Measurements from ENCODE around the gene PANK4.

PANK4 gene

DNA sequence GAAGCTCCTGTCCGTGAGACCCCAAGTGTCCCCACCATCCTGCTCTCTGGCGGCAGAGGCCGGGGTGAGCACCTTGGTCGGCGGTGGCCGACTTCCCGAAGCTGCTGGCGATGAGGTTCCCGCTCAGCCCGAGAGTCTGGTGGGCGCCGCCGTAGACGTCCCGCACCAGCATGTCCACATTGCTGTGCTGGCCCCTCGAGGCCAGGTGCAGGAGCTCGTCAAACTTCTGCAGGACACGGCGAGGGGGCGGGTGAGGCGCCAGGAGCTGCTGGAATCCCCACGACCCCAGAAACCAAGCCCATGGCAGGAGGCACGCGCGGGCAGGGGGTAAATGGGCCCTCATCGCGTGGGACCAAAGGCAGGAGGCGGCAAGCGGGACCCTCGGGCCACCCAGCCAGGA, 6.7 kb downstream of the PANK4 start:
- Histone ChIP-seq H3K27ac (no peak overlapping the region), H3K9ac (no peak overlapping the region), H4K20me1 (ENCODE audit: insufficient read depth) (no peaks in the 10 kb centered on the region), H2AFZ (ENCODE audit: low read depth) (no peak overlapping the region), H3K4me1 (ENCODE audit: low read depth, poor library complexity, severe bottlenecking) (peaks cover 6% of the 10 kb centered on the region), H3K4me3 (IDR thresholded peaks at IDR 0.05; ENCODE audit: insufficient read depth, low read depth, low read length) (no peak overlapping the region), H3K36me3 (ENCODE audit: insufficient read depth) (peaks cover 13% of the 10 kb centered on the region; the same call in 1 of the 2 replicates), H3K4me2 (no peak overlapping the region), H3K27me3 (ENCODE audit: insufficient read depth, low read depth) (no peaks in the 10 kb centered on the region), H3K79me2 (ENCODE audit: insufficient read depth, low read depth) (peaks cover 27% of the 10 kb centered on the region)
- TF ChIP-seq, protein P1, sequence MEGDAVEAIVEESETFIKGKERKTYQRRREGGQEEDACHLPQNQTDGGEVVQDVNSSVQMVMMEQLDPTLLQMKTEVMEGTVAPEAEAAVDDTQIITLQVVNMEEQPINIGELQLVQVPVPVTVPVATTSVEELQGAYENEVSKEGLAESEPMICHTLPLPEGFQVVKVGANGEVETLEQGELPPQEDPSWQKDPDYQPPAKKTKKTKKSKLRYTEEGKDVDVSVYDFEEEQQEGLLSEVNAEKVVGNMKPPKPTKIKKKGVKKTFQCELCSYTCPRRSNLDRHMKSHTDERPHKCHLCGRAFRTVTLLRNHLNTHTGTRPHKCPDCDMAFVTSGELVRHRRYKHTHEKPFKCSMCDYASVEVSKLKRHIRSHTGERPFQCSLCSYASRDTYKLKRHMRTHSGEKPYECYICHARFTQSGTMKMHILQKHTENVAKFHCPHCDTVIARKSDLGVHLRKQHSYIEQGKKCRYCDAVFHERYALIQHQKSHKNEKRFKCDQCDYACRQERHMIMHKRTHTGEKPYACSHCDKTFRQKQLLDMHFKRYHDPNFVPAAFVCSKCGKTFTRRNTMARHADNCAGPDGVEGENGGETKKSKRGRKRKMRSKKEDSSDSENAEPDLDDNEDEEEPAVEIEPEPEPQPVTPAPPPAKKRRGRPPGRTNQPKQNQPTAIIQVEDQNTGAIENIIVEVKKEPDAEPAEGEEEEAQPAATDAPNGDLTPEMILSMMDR (conservative IDR thresholded peaks at IDR 0.05; ENCODE audit: low read depth, low read length) = no peak

DNA sequence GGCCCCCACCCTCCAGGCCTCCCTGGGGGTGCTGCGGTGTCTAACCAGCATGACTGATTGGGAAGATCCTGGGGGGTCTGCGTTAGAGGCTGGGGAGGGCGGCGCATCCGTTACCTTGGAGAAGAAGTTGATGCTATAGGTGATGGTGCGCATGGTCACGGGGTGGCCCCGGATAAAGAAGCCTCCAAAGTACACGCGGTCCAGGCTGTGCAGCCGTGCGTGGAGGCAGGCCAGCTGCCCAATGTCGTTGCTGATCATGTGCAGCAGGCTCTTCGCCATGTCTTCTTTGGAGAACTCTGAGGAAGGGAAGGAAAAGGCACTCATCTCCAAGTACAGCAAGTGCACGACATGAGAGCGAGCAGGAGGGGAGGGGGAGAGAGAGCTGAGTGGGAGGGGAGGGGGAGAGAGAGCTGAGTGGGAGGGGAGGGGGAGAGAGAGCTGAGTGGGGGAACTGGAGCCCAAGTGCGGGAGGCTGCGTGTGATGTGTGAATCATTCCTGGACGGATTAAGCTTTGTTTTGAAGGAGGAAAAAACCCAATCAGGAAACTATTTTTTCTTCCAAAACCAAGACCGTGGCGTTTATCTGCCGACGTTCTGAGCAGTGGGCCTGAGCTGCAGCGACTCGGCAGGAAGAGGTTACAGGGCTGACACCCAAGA, 7.2 kb downstream of the PANK4 start:
- TF ChIP-seq, protein P1 (conservative IDR thresholded peaks at IDR 0.05; ENCODE audit: low read depth, low read length) = no peak
- H3K27me3 ChIP-seq (ENCODE audit: insufficient read depth, low read depth) = no peaks in the 10 kb centered on the region
- peaks cover under 1% of the 10 kb centered on the region for H3K4me1 ChIP-seq (ENCODE audit: low read depth, poor library complexity, severe bottlenecking)
- H3K4me3 ChIP-seq (IDR thresholded peaks at IDR 0.05; ENCODE audit: insufficient read depth, low read depth, low read length) = no peak overlapping the region
- H3K4me2 ChIP-seq = no peak overlapping the region
- H3K9ac ChIP-seq = no peak overlapping the region
- H3K36me3 ChIP-seq (ENCODE audit: insufficient read depth) = peaks cover 13% of the 10 kb centered on the region; the same call in 1 of the 2 replicates
- no peaks in the 10 kb centered on the region for H4K20me1 ChIP-seq (ENCODE audit: insufficient read depth)
- no peak overlapping the region for H3K27ac ChIP-seq
- H3K79me2 ChIP-seq (ENCODE audit: insufficient read depth, low read depth) = peaks cover 21% of the 10 kb centered on the region; the same call in 1 of the 2 replicates
- no peak overlapping the region for H2AFZ ChIP-seq (ENCODE audit: low read depth)

DNA sequence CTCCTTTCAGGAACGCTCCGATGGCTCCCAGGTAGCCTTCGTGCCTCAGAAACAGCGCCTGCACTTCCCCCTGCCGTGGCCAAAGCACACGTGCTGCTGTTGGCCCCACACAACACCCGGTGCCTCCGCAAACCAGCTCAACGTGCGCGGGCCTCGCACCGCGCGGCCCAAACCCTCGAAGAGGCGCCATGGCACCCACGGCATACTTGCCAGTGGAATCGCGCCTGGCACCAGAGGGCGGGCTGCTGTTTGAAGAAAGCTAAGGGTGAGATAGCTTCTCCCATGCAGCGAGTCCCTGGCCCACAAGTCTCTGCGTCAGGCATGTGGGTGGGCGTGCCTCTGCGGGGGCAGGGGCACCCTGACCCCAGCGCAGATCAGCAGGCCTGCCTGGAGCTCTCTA, 7.9 kb downstream of the PANK4 start:
- no peaks in the 10 kb centered on the region for H3K4me1 ChIP-seq (ENCODE audit: low read depth, poor library complexity, severe bottlenecking)
- H3K27ac ChIP-seq = no peak overlapping the region
- no peak overlapping the region for H3K9ac ChIP-seq
- H3K4me3 ChIP-seq (IDR thresholded peaks at IDR 0.05; ENCODE audit: insufficient read depth, low read depth, low read length) = no peak overlapping the region
- TF ChIP-seq, protein P1 (conservative IDR thresholded peaks at IDR 0.05; ENCODE audit: low read depth, low read length) = no peak
- no peaks in the 10 kb centered on the region for H3K27me3 ChIP-seq (ENCODE audit: insufficient read depth, low read depth)
- no peaks in the 10 kb centered on the region for H4K20me1 ChIP-seq (ENCODE audit: insufficient read depth)
- H3K4me2 ChIP-seq = no peak overlapping the region
- no peak overlapping the region for H2AFZ ChIP-seq (ENCODE audit: low read depth)
- H3K79me2 ChIP-seq (ENCODE audit: insufficient read depth, low read depth) = peaks cover 15% of the 10 kb centered on the region; the same call in 1 of the 2 replicates
- H3K36me3 ChIP-seq (ENCODE audit: insufficient read depth) = peaks cover 13% of the 10 kb centered on the region; the same call in 1 of the 2 replicates

DNA sequence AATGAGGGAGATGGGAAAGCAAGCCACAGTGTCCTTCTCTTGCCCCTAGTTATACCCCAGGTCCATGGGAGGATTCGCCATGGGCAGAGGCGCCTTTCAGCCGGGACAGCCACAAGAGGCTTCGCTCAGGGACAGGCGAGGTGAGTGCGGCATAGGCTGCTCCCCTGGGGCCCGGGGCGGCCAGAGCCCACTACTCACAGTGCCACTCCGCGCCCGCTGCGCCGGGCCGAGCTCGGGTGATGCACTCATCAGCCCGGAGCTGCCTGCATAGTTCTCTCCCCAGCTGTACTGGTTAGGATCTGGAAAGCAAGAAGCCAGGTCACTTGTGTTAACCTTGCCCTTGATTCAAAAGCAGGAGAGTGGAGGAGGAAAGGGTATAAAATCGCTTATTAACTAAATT, 8.4 kb downstream of the PANK4 start:
- H3K9ac ChIP-seq = no peak overlapping the region
- TF ChIP-seq, protein P1 (conservative IDR thresholded peaks at IDR 0.05; ENCODE audit: low read depth, low read length) = no peak
- no peak overlapping the region for H3K27ac ChIP-seq
- no peaks in the 10 kb centered on the region for H3K4me1 ChIP-seq (ENCODE audit: low read depth, poor library complexity, severe bottlenecking)
- H2AFZ ChIP-seq (ENCODE audit: low read depth) = no peak overlapping the region
- H3K4me2 ChIP-seq = no peak overlapping the region
- H3K27me3 ChIP-seq (ENCODE audit: insufficient read depth, low read depth) = no peaks in the 10 kb centered on the region
- peaks cover 9% of the 10 kb centered on the region; the same call in 1 of the 2 replicates for H3K79me2 ChIP-seq (ENCODE audit: insufficient read depth, low read depth)
- peaks cover 13% of the 10 kb centered on the region; the same call in 1 of the 2 replicates for H3K36me3 ChIP-seq (ENCODE audit: insufficient read depth)
- H4K20me1 ChIP-seq (ENCODE audit: insufficient read depth) = no peaks in the 10 kb centered on the region
- H3K4me3 ChIP-seq (IDR thresholded peaks at IDR 0.05; ENCODE audit: insufficient read depth, low read depth, low read length) = no peak overlapping the region

All from KMS-11 (cell line).